ENCODE data around the gene BRWD1. TPM values are rescaled to one million over a fixed set of nuclear protein-coding genes. Genes with fewer than 3 reads are reported as not detected.

Gene BRWD1
- 9.2 and 9.9 TPM in 2 replicates for total RNA-seq

GRCh38 chr21:39313571-39314142 lies at the start of gene BRWD1:
Gene BRWD1, minus strand, starts transcription at chr21:39313632. Its CDS starts 141 bp downstream, at chr21:39313491.

GRCh38 chr21:39348355-39349210 lies 35.2 kb upstream of the BRWD1 start, which contains the start of gene HMGN1:
Gene HMGN1, minus strand, starts transcription at chr21:39349088. Its CDS starts 171 bp downstream, at chr21:39348917.

GRCh38 chr21:39183272-39184049 lies 130.0 kb downstream of the BRWD1 start, which contains the start of gene PSMG1:
Gene PSMG1, minus strand, starts transcription at chr21:39183451. Its CDS starts 66 bp downstream, at chr21:39183385.

Other genes with a start within 250 kb of the BRWD1 start
- 67.3 and 69.3 TPM in 2 replicates for gene PSMG1, start 130.2 kb downstream of the BRWD1 start, total RNA-seq
- 216 and 318 TPM in 2 replicates for gene HMGN1, start 35.5 kb upstream of the BRWD1 start, total RNA-seq
- 0.17 and 0.59 TPM in 2 replicates for gene LCA5L, start 132.1 kb upstream of the BRWD1 start, total RNA-seq
- 1.3 and 2.5 TPM in 2 replicates for gene SH3BGR, start 138.3 kb upstream of the BRWD1 start, total RNA-seq

All from bronchus fibroblast of lung (primary cell).